Measurements from ENCODE around the gene ABCA2.

The ABCA2 gene

DNA sequence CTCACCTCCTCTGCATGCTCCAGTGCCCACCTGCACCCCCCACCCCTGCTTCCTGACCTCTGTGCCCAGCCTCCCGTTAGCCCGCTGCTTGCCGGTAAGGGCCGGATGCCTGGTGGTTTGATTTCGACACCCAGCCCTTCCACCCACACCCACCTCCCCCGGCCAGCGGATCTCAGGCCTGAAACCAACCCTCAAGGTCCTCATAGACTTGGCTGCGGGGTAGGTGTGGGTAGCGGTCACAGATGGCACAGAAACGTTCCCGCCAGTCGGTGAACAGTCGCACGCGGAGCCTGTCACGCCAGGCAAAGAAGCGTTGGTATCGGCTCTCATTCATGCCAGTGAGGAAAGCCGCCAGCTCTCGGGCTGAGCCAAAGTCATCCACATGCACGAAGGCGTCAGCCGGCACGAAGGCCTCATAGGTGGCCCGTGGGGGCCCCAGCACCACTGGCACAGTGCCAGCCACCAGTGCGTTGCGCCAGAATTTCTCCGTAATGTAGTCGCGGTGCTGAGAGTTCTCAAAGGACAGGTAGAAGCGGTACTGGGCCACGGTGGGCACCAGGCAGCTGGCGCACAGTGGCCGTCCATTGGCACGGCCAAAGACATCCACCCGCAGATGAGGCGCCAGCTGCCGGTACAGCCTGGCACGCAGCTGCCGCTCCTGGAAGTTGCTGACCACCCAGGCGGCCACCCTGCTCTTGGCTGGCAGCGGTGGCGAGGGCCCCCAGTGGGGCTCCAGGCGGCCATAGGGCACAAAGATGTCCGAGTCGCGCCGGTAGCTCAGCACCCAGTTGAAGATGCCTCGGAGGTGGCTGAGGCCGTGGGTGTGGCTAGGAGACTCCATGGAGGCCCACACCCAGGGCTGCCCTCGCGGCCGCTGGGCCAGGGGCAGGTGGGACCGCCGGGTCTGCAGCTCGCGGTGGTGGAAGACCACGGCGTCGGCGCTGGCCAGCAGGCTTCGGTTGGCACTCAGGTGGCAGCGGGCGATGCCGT, 2.8 kb upstream of the ABCA2 start:
- no peak for DNase-seq (ENCODE audit: low read depth, low spot score)

DNA sequence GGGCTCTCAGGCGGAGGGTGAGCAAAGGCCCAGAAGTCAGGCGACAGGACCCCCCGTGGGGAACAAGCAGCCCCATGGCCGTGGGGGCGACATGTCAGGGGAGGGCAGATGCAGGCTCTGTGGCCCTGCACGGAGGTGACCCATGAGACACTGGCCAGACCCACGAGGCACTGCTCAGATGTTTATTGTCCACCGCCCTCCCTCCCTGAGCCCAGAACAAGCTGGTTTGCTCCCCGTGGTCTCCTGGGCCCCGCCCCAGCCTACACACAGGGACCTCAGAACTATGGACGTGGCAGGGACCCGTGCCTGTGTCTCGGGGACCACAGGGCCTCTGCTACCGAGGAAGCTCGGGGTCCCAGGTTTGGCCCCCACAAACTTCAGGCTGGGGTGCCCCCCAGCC, 2.0 kb upstream of the ABCA2 start:
- DNase-seq (ENCODE audit: low read depth, low spot score), result no peak

DNA sequence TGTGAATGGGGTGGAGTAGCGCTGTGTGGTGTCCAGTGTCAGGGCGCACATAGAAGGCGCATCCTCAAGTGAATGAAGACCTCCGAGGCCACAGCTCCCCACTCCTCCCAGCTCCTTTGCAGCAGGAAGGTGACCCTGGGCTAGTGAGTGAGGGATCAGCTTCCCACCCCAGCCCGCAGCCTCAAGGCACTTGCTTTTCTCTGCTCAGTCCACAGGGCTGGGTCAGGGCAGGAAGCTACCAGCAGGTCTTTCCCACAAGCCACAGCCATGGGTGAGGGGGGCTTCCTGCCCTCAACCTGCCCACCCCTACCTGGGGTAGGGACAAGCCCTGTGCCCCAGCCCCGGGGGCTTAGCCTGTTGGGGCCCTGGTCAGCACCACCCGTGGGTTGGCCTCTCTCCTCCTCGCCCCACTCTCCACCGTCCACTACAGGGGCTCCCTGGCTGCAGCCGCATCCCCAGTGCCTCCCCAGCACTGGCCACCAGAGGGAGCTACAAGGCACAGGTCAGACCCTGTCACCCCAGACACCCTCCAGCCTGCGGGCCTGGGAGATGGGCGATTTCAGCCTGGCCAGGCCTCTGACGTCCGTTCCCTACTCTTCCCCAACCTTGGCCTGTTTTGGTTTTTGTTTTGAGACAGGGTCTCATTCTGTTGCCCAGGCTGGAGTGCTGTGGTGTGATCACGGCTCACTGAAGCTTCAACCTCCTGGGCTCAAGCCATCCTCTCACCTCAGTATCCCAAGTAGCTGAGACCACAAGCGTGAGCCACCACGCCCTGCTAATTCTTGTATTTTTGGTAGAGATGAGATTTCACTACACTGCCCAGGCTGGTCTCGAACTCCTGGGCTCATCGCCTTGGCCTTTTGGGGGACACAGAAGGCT, 1.3 kb upstream of the ABCA2 start:
- no peak for DNase-seq (ENCODE audit: low read depth, low spot score)

DNA sequence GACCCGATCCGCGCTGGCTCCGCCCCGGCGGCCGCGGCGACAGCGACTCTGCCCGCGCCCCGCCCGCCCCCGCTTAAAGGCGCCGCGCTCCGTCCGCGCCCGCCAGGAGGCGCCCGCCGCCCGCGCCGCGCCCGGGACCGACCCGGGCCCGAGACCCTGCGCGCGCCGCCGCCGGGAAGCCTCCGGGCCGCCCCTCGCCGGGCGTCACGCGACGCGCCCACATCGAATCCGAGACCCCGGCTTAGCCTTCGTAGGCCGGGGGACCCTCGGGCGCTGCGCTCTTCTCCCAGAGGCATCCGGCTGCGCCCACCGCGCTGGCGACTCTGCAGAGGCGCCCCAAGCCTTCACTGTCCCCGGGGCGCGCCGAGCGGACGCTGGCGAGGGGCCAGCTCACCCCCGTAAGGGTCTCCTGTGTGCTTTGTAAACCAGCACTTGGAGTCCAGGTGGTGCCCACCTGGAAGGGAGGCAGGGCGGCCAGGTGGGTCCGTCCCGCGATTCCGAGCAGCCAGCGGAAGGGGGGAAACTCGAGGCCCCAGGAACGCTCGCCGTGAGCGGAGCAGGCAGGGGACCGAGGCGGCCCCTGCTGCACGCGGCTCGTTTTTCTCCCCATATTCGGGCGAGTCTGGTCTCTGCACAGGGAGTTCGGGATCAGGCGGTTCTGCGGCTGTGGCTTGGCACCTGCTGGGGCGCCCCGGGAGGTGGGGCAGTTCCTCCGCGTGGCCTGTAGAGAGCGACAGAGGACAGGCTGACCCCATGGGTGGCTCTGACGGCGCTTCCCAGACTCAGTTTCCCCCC, 423 bp upstream of the ABCA2 start:
- no peak for DNase-seq (ENCODE audit: low read depth, low spot score)

DNA sequence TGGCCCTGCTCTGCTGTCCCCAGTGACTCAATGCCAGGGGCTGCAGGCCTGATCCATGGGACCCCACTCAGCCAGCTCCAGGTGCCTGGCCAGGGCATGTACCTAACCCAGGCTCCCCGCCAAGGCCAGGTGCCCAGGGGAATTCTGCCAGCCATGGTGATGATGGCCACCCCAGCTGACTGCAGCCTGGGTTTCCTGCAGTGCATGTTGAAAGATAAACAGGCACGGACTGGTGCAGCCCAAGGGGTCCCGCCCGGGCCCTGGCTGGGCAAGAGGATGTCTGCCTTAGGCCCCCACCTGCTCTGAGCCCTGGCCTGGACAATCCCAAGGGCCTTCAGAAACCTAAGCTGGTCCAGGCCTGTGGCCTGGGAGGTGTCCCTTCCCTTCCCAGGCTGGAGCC, 1.2 kb downstream of the ABCA2 start:
- no peak for DNase-seq (ENCODE audit: low read depth, low spot score)

DNA sequence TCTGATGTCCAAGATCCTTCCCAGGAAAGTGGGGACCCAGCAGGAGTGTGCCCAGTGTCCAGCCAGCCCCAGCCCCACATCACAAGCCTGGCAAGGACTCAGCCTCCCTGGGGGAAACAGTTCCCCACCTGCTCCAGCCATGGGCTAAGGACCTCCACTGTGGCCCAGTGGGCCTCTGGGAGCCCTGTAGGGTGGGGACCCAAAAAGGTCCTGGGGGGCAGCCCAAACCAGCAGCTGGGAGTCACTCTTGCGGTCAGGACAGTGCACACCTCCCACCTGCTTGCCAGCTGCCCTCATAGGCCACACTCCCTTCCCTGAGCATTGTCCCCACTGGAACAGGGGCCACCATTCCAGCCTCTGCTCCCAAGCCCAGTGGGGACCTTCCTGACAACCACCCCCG, 1.7 kb downstream of the ABCA2 start:
- no peak for DNase-seq (ENCODE audit: low read depth, low spot score)

DNA sequence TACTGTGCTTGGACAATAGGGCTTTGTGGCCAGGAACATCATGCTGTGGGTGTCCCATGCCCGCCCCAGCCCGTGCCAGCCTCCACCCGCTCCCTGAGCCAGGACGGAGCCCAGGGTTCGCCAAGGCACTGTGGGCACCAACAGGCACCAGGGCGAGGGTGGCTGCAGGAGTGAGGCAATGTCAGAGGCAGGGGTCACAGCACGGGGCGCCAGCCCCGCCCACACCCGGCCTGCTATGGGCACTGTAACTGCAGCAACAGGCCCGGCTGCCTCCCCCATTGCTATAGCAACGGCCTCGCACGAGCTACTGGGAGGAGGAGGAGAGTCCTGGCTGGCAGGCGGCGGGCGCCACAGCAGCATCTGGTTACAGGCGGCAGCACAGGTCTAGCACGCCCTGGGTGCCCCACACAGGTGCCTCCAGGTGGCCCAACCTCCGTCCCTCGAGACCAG, 2.5 kb downstream of the ABCA2 start:
- DNase-seq (ENCODE audit: low read depth, low spot score), result no peak

DNA sequence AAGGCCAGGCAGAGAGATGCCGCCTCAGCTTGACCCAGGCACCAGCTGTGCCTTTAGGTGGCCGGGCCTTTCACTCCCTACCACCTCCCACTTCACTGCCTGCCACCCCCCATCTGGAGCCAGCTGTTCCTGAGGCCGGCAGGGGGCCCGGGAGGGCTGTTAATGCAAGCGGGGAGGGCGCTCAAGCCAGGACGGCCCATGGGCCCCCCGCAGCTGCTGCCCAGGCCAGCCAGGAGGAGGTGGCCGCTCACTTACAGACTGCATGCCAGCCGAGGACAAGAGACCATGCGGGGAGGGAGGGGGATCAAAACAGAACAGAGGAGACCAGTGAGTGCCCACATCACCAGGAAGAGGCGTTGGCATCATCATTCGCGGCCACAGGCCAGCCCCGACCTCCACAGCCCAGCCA, 4.5 kb downstream of the ABCA2 start:
- no peak for DNase-seq (ENCODE audit: low read depth, low spot score)

DNA sequence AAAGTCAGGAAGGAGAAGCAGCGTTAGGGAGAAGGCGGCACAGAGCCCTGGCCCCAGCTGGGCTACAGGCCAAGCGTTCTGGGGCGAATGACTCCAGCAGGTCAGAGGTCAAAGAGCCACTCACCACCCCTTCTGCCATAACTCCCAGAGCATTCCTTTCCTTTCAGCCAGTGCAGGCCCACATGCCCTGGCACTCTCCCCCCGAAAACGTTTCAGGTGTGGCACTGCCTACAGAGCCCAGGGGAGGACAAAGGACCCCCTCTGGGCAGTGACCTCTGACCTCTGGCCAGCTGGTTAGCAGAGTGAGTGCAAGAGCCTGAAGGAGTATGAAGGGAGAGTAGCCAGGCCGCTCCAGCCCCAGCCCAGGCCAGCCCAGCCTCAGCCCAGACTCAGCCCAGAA, 4.9 kb downstream of the ABCA2 start:
- DNase-seq (ENCODE audit: low read depth, low spot score), result no peak

DNA sequence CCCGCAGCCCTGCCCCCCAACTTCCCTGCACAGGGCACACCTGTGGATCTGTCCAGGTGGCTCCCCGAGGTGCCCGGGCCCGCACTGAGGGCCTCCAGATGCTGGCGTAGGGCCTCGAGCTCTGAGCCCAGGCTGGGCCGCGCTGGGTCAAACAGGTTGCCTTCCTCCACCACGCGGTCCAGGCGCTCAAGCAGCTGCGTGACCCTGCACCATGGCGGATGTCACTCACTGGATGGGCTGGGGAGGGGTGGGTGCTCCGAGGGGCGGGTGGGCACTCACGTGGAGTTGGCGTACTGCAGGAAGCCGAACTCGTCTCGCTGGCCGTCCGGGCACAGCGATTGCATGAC, 5.4 kb downstream of the ABCA2 start:
- no peak for DNase-seq (ENCODE audit: low read depth, low spot score)

DNA sequence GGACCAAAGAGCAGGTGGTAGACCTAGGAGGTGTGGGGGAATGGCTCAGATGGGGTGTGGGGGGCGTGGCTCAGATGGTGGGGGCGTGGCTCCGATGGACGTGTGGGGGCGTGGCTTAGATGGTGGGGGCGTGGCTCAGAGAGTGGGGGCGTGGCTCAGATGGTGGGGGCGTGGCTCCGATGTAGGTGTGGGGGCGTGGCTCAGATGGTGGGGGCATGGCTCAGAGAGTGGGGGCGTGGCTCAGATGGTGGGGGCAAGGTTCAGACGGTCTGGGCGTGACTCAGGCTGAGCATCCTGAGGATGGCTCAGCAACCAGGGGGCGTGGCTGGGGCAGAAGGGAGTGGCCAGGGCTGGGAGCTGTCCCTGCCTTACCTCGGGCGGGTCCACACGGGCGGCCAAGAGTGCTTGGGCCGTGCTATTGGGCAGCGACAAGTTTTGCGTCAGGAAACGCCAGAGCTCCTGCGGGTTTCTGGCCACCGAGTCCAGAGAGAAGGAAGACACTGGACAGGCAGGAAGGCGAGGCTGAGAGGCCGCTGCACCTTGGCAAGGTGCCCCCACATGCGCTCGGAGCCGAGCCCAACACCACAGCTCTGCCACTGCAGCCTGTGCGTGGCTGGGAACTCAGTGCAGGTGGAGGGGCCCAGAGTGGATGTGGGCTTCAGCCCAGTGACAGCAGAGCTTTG, 5.9 kb downstream of the ABCA2 start:
- no peak for DNase-seq (ENCODE audit: low read depth, low spot score)

DNA sequence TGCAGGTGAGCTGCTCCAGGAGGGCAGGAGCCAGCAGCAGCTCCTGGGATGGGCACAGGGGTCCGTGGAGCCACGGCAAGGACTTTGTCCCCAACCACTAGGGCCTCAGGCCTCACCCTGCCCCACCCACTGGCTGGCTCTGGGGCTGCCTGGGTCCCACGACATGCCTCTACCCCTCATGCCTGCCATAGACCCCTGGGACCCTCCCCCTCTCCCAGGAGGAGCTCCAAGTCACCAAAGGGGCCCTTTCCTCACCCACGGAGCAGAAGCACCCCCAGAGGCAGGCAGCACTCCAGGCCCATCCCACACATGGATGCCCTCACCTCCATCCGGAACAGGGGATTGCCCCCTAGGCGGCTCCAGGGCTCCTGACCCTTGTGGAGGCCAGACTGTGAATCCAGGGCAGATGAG, 6.5 kb downstream of the ABCA2 start:
- no peak for DNase-seq (ENCODE audit: low read depth, low spot score)

DNA sequence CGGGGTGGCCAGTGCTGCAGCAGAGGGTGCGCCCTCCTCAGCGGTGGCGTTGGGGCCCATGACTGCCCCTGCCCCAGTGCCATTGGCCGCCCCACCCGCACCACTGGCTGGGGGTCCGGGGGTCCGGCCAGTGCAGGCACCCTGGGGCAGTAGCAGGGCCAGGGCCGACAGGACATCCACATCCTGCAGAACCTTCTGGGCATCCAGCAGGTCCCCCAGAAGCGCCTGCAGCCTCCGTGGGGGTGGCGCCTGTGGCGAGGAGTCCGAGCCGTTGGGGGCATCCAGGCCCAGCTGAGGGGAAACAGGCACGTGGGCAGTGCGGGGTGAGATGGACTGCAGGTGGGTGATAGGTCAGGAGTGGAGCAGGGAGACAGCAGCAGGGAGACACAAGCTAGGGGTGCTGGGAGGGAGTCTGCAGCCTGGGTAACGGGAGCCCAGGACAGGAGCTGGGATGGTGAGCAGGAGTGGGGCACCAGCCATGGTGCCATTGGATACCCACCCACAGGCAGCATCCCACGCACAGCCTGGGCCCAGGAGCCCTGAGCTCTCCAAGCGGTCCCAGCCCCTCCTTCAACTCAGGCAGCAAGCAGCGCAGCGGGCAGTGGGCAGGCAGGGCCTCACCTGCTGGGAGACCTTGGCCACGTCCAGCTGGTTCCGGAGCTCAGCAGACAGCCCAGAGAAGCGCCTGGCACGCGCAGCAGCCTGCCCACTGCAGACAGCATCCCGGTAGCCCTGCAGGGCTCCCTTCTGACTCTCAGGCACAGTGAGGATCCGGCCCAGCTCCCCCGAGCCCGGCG, 7.1 kb downstream of the ABCA2 start:
- DNase-seq (ENCODE audit: low read depth, low spot score), result no peak

DNA sequence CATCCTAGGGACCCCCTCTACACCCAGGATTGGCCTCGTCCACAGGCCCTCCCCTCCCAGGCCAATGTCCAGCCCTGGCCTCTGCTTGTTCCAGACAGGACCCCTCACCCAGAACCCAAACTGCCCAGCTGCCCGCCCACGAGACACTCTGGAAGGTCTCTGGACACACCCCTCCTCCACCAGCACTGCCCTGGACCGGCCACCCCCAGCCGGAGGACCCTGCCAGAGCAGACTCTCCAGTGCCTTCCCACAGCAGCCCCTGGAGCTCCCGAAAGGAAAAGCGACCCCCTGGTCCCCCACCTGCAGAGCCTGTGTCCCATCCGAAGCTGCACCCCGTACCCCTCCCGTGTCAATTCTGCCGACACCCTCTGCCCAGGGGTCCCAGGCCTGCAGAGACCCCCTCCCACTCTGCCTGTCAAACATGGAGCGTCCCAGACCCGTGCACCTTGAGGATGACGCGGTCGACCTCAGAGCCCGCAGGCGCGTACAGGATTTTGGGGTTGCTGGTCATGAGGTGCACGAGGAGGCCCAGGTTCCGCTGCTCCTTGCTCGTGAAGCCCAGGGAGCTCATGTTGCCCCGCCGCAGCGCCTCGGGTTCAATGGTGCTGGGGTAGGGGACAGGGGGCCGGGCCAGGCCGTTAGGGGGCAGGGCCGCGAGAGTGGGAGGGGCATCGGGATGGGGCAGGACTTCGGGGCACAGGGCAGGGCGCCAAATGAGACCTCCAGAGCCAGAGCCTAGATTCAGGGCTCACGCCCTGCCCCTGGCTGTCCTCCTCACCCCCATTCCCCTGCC, 8.0 kb downstream of the ABCA2 start:
- DNase-seq (ENCODE audit: low read depth, low spot score), result no peak

DNA sequence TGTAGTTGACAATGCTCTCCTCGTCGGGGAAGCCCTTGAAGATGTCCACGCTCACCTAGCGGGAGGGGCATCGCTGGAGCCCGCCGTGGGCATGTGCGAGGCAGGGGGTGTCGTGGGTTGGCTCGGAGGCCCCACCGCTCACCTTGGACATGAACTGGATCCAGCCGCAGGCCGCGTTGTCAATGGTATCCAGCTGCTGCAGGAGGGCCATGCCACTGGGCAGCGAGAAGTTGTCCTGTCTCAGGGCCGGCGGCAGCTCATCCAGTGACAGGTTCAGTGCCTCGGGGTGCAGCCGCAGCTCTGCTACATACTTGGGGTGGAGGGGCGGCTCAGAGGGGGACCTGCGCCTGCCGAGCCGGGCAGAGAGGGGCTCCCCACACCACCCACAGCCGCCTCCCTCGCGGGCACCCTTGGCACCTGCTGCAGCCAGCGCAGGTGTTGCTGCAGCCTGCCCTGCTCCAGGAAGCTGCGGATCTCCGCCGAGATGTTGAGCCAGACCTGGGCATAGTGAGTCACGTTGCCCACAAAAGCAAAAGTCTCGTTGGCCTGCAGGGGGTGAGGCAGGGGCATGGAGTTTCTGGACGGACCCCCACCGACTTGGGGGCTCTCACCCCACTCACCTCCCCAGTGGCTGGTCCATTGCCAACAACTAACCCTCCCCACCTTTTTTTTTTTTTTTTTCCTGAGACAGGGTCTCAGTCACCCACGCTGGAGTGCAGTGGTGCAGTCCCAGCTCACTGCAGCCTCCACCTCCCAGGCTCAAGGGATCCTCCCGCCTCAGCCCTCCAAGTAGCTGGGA, 9.1 kb downstream of the ABCA2 start:
- no peak for DNase-seq (ENCODE audit: low read depth, low spot score)

DNA sequence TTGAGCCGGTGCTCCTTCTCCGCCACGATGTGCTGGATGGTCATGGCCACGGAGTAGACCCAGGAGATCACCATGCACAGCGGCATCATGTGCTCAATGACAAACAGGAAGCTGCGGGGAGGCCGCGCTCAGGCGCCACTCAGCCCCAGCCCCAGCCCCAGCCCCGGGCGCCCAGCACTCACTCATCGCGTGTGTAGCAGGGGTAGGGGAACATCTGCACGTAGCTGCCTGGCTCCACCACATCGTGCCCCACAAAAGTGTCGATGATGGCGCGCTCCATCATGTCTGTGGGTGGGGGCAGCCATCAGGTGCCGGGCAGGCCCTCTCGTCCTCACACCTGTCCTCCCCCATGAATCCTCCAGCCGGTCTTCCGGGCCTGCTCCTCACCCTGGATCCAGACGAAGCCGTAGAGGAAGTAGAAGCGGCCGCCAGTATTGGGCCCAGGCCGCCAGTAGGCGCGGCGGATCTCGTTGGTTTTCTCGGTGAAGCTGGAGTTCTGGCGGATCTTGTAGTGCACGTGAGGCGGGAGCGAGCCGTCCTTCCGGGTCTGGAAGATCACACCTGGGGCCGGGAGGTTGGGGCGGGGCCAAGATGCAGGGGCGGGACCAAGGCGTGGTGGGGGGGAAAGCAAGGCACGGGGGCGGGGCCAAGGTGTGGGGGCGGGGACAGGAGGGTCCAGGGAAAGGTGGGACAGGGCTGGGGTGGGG, 10.1 kb downstream of the ABCA2 start:
- no peak for DNase-seq (ENCODE audit: low read depth, low spot score)

DNA sequence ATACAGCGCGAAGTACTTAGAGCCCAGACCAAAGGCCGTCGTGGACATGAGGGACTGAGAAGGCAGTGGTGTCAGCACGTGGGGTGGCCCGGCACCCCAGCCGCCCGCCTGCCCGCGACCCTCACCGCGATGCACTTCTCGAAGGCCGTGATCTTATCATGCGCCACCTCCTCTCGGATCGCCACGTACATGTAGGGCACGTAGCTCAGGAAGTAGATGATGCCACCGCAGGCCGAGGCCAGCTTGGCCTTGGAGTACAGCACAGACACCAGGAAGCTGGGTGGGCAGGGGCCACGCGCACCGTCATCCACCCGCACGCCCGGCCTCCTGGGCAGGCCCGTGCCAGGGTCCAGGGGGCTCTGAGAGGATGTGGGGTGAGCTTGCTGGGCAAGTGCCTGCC, 11.0 kb downstream of the ABCA2 start:
- DNase-seq (ENCODE audit: low read depth, low spot score), result no peak

DNA sequence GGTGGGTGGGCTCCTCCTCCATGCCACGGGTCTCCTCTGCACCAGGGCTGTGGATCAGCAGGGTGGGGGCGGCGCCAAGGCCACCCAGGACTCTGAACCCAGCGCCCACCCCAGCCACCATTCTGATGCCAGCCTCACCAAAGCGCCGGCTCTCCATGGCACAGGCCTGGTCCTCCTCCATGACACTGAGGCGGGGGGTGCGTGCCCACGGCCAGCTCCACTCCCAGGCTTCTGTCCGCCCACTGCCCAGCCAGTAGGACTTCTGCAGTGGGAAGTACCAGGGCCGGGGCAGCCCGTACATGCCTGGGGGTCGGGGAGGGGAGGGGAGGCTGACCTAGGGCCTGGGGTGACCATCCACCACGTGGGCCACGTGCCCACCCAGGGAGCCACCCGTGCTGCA, 11.6 kb downstream of the ABCA2 start:
- DNase-seq (ENCODE audit: low read depth, low spot score), result no peak

Data from activated naive CD8-positive, alpha-beta T cell treated with anti-CD3 and anti-CD28 coated beads, Interleukin-2, amount 50 U/mL, for 16 hours (primary cell).